Epithelial cell of proximal tubule (primary cell): ENCODE results near the gene ANAPC5. TPM values are rescaled to one million over a fixed set of nuclear protein-coding genes. Genes with fewer than 3 reads are reported as not detected.
A peak's percentile ranks its signal among the peaks of the same experiment; 100 is the strongest.

Experiments used
- DNase-seq: peaks from one replicate; pipeline ENCODE4 v3.0.0-alpha.2; 2011; ENCODE audit warnings: low read depth
- H3K4me3 ChIP-seq: 2 replicates; pipeline ENCODE4 v1.5.1; 2011; ENCODE audit warnings: low read depth, mild to moderate bottlenecking, low read length
- CTCF ChIP-seq: conservative IDR thresholded peaks from 2 replicates; pipeline ENCODE4 v1.5.1; 2012; ENCODE audit warnings: low read depth, mild to moderate bottlenecking, low read length
- total RNA-seq: library from RNA; depleted of rRNA; stranded (reverse); fragments of >200 nt; gene quantifications from 2 replicates; pipeline ENCODE4 v1.2.3, GENCODE V29; 2015

The ANAPC5 gene
- total RNA-seq, 1 donor from 2014 or later = 79.7 TPM

GRCh38 chr12:121290410-121290809 lies 61.8 kb downstream of the ANAPC5 start:
- TF ChIP-seq CTCF = no peak
- no peak for DNase-seq

GRCh38 chr12:121289962-121290361 lies 62.2 kb downstream of the ANAPC5 start:
- no peak for TF ChIP-seq CTCF
- DNase-seq = no peak
- no peak overlapping the region for H3K4me3 ChIP-seq

More at GRCh38 chr12:121290410-121290809, 61.8 kb downstream of the ANAPC5 start:
- H3K4me3 ChIP-seq = no peak overlapping the region

- no peak overlapping the region for H3K4me3 ChIP-seq
- no peak for TF ChIP-seq CTCF
- no peak for DNase-seq
These were observed 63.2 kb downstream of the ANAPC5 start for GRCh38 chr12:121288986-121289385.

- no peak for DNase-seq
- H3K4me3 ChIP-seq = no peak overlapping the region
- no peak for TF ChIP-seq CTCF
These were observed 63.9 kb downstream of the ANAPC5 start for GRCh38 chr12:121288158-121288845.

- TF ChIP-seq CTCF = no peak
- peak; percentile 30 for DNase-seq
- no peak overlapping the region for H3K4me3 ChIP-seq
These were observed 64.8 kb downstream of the ANAPC5 start for GRCh38 chr12:121287267-121287954.

GRCh38 chr12:121285856-121286255 lies 66.4 kb downstream of the ANAPC5 start:
- H3K4me3 ChIP-seq = no peak overlapping the region
- no peak for TF ChIP-seq CTCF
- no peak for DNase-seq
